A172 (cell line): Measurements from ENCODE around the gene CENPQ. TPM values are rescaled to one million over a fixed set of nuclear protein-coding genes. Genes with fewer than 3 reads are reported as not detected.

Source experiments
- DNase-seq: peaks from one replicate; pipeline ENCODE4 v3.0.0-alpha.2; 2015; ENCODE audit warnings: low spot score
- total RNA-seq: library from RNA; depleted of rRNA; stranded (reverse); fragments of >200 nt; shearing (Covaris generic); gene quantifications from 2 replicates; pipeline ENCODE4 v1.2.3, GENCODE V29; 2014; rRNA removed

The CENPQ gene
- total RNA-seq, 1 experiment from 2014 or later = 32.8 TPM

DNA sequence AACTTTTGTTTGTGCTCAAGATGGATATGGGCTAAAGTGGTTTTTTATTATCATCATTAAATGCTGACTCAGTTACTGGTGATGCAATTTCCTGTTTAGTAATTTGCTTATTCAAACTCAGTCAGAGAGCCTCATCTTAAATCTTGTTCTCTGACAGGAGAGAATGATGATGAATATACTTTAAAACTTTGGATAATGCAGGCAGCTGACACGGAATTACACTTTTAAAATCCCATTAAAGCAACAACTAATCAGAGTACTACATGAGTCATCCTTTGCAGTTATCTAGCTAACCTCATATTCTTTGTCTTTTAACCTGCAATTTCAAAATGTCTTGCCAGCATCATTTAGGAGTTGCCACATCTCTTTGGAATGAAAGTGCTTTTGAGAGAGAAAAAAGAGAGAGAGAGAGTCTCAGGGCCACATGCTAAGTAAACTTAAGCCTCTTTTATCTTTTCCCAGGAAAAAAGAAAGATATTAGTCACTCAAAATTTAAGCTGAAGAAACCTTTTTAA lies 78.1 kb downstream of the CENPQ start:
- peak; percentile 97 for DNase-seq

DNA sequence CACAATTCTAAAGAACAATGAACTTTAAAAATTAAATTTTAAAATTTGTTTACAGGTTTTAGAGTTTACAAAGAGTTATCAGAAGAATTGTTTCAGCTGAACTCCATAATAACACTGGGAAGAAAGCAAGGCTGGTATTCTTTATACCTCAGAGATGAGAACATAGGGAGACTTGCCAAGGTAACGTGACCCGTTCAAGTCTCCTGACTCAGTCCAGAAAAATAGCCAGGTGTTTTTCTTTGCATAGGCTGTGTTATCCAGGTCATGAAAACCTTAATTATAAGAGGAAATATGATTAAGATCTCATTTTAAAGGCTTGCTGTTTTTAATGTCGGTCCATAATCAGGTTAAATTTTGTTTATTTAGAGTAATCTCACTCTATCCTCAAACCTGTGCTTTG lies 78.8 kb downstream of the CENPQ start:
- peak; percentile 57 for DNase-seq

Other genes with a start within 250 kb of the CENPQ start
- gene MMUT, start 117 bp upstream of the CENPQ start, total RNA-seq = 9.0 and 10.1 TPM in 2 replicates
- not detected in 2 replicates for gene GLYATL3, start 36.6 kb downstream of the CENPQ start, total RNA-seq
- gene C6orf141, start 87.3 kb downstream of the CENPQ start, total RNA-seq = 21.5 and 33.9 TPM in 2 replicates
- not detected in 2 replicates for gene RHAG, start 173.5 kb downstream of the CENPQ start, total RNA-seq